DND-41 (cell line): ENCODE data around the gene ID1.

Experiments used
- ATAC-seq: fragments of 200-7000 bp; cut with Tn5 transposase; 3 replicates; pipeline ENCODE4 v1.9.1; 2021; ENCODE audit warnings: low read depth; ENCODE audit not compliant: insufficient read depth
- DNase-seq: peaks from one replicate; pipeline ENCODE4 v3.0.0-alpha.2; 2020
- H2AFZ ChIP-seq: 2 replicates; pipeline ENCODE4 v1.6.0; 2012; ENCODE audit warnings: low read depth, low read length
- H3K27ac ChIP-seq: 2 replicates; pipeline ENCODE4 v1.5.1; 2012; ENCODE audit warnings: low read length, inconsistent platforms
- H3K27me3 ChIP-seq: fragments of 200-600 bp; sonication (generic); 2 replicates; pipeline ENCODE4 v1.6.0; 2012; ENCODE audit warnings: low read length, mild to moderate bottlenecking, inconsistent platforms; ENCODE audit not compliant: insufficient read depth, poor library complexity
- H3K36me3 ChIP-seq: 2 replicates; pipeline ENCODE4 v1.5.1; 2012; ENCODE audit warnings: low read length, inconsistent platforms; ENCODE audit not compliant: insufficient read depth
- H3K4me1 ChIP-seq: 2 replicates; pipeline ENCODE4 v1.5.1; 2012; ENCODE audit warnings: mild to moderate bottlenecking, low read length; ENCODE audit not compliant: insufficient read depth
- H3K4me2 ChIP-seq: 2 replicates; pipeline ENCODE4 v1.6.0; 2012; ENCODE audit warnings: mild to moderate bottlenecking, moderate library complexity, low read length, inconsistent platforms; ENCODE audit not compliant: insufficient read depth
- H3K4me3 ChIP-seq, 2 experiments: fragments of 200-600 bp in 1 of 2; shearing (Covaris generic) in 1 of 2; 2 replicates each; pipeline ENCODE4 v1.5.1; 2012 to 2016; ENCODE audit warnings: inconsistent platforms in 2 of 2, low read length in 2 of 2, mild to moderate bottlenecking in 2 of 2, low read depth in 1 of 2, moderate library complexity in 1 of 2
- H3K79me2 ChIP-seq: 2 replicates; pipeline ENCODE4 v1.6.0; 2012; ENCODE audit warnings: low read length, inconsistent platforms; ENCODE audit not compliant: insufficient read depth
- H3K9ac ChIP-seq: 2 replicates; pipeline ENCODE4 v1.6.0; 2012; ENCODE audit warnings: low read depth, mild to moderate bottlenecking, inconsistent platforms, low read length, moderate library complexity
- H3K9me3 ChIP-seq: 2 replicates; pipeline ENCODE4 v1.5.1; 2012; ENCODE audit warnings: low read length, moderate library complexity, mild to moderate bottlenecking, inconsistent platforms; ENCODE audit not compliant: insufficient read depth, severe bottlenecking
- H4K20me1 ChIP-seq: 2 replicates; pipeline ENCODE4 v1.6.0; 2012; ENCODE audit warnings: low read length; ENCODE audit not compliant: insufficient read depth
- EZH2 ChIP-seq: IDR thresholded peaks from 3 replicates; pipeline ENCODE4 v1.6.1; 2012; ENCODE audit warnings: borderline replicate concordance, low read depth, mild to moderate bottlenecking, moderate library complexity, low read length, inconsistent platforms; ENCODE audit not compliant: severe bottlenecking
- TF ChIP-seq, protein P1 (sequence below): IDR thresholded peaks from 2 replicates; pipeline ENCODE4 v1.5.1; 2012; ENCODE audit warnings: borderline replicate concordance, low read length, moderate library complexity, mild to moderate bottlenecking; ENCODE audit not compliant: poor library complexity, severe bottlenecking; ENCODE audit errors: extremely low read depth

Gene ID1

GRCh38 chr20:31565699-31566318, 39.3 kb upstream of the ID1 start:
- no peak overlapping the region for H3K9ac ChIP-seq
- H3K4me1 ChIP-seq, result no peaks in the 10 kb centered on the region
- H3K27me3 ChIP-seq, result no peaks in the 10 kb centered on the region
- no peak for DNase-seq
- no peak overlapping the region for H2AFZ ChIP-seq
- H3K9me3 ChIP-seq, result no peaks in the 10 kb centered on the region
- no peaks in the 10 kb centered on the region for H4K20me1 ChIP-seq
- H3K27ac ChIP-seq, result peak overlapping the region; percentile 16; the same call in 1 of the 2 replicates
- H3K79me2 ChIP-seq, result no peaks in the 10 kb centered on the region
- no peak for TF ChIP-seq EZH2
- TF ChIP-seq, protein P1, sequence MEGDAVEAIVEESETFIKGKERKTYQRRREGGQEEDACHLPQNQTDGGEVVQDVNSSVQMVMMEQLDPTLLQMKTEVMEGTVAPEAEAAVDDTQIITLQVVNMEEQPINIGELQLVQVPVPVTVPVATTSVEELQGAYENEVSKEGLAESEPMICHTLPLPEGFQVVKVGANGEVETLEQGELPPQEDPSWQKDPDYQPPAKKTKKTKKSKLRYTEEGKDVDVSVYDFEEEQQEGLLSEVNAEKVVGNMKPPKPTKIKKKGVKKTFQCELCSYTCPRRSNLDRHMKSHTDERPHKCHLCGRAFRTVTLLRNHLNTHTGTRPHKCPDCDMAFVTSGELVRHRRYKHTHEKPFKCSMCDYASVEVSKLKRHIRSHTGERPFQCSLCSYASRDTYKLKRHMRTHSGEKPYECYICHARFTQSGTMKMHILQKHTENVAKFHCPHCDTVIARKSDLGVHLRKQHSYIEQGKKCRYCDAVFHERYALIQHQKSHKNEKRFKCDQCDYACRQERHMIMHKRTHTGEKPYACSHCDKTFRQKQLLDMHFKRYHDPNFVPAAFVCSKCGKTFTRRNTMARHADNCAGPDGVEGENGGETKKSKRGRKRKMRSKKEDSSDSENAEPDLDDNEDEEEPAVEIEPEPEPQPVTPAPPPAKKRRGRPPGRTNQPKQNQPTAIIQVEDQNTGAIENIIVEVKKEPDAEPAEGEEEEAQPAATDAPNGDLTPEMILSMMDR, result no peak
- H3K36me3 ChIP-seq, result peaks cover 89% of the 10 kb centered on the region
- H3K4me2 ChIP-seq, result no peak overlapping the region
- no peak for ATAC-seq
- H3K4me3 ChIP-seq, result no peak overlapping the region

DNA sequence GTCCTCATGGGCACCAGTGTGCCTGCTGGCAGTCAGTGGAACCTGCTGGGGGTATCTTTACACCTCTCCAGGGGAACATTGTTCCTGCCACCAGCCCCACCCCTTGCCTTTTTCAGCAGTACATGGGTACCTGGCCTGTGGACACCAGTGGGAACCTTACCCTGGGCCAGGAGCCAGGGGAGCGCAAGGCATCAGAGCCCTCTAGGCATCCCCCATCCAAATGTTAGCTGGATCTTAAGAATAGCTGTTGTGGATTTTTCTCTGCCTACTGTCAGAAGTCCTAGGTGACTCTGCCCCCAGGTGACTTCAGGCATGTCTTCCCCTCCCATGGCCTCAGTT, 38.8 kb upstream of the ID1 start:
- TF ChIP-seq, protein P1, result no peak
- no peak for TF ChIP-seq EZH2
- H3K4me3 ChIP-seq, result no peak overlapping the region
- no peak for ATAC-seq
- H3K79me2 ChIP-seq, result no peaks in the 10 kb centered on the region
- no peak overlapping the region for H3K9ac ChIP-seq
- no peak for DNase-seq
- H3K36me3 ChIP-seq, result peaks cover 84% of the 10 kb centered on the region
- no peaks in the 10 kb centered on the region for H4K20me1 ChIP-seq
- no peaks in the 10 kb centered on the region for H3K27me3 ChIP-seq
- H3K9me3 ChIP-seq, result no peaks in the 10 kb centered on the region
- no peak overlapping the region for H2AFZ ChIP-seq
- no peak overlapping the region for H3K4me2 ChIP-seq
- no peak overlapping the region for H3K27ac ChIP-seq
- no peaks in the 10 kb centered on the region for H3K4me1 ChIP-seq

DNA sequence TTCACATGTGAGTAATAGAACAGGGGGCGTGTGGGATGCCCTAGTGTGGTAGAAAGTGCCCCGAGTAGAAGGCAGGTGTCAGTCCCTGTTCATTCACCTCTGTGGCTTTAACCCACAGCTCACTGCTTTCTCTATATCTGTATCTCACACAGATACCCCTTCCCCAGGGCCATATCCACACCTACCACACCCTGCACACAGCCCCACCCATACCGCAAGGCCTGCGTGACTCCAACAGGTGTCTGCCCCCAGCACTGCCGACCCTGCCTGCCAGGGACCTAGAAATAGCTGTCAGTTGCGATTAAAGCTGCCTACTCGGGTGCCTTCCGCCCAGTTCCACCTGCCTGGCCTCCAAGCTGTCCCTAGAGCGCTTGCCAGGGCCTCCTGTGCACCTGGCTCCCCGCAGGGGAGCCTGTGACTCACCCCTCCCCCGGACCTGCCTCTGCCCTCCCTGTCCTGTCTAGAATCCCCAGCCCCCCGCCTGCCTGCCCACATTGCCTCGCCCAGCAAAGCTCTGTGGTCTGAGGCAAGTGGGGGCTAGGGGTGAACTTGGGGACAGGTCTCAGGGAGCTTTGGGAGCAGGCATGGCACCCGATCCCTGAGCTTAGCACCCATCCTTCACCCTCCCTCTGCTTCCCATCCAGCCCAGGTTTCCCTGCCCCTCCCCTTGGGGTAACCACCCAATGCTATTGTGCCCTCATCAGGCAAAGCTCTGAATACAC, 38.3 kb upstream of the ID1 start:
- ATAC-seq, result no peak
- H3K4me2 ChIP-seq, result no peak overlapping the region
- no peak for TF ChIP-seq EZH2
- TF ChIP-seq, protein P1, result no peak

More for the DNA sequence above, 38.3 kb upstream of the ID1 start:
- Histone ChIP-seq H3K79me2 (no peaks in the 10 kb centered on the region), H3K4me3 (no peak overlapping the region), H4K20me1 (no peaks in the 10 kb centered on the region), H2AFZ (no peak overlapping the region), H3K9ac (no peak overlapping the region), H3K36me3 (peaks cover 79% of the 10 kb centered on the region), H3K27me3 (no peaks in the 10 kb centered on the region), H3K27ac (no peak overlapping the region), H3K9me3 (no peaks in the 10 kb centered on the region), H3K4me1 (no peaks in the 10 kb centered on the region)
- DNase-seq, result no peak
